OCI-LY1 (cell line): ENCODE measurements around the gene IL12A.

ENCODE experiments used
- H2AFZ ChIP-seq: fragments of 200-600 bp; sonication (generic), shearing (Covaris generic); 2 replicates; pipeline ENCODE4 v1.6.0; 2014; ENCODE audit warnings: antibody characterized with exemption, mild to moderate bottlenecking, low read length
- H3F3A ChIP-seq: fragments of 200-600 bp; sonication (generic), shearing (Covaris generic); 2 replicates; pipeline ENCODE4 v1.6.0; 2014; ENCODE audit warnings: mild to moderate bottlenecking, antibody characterized with exemption, low read length, moderate library complexity; ENCODE audit not compliant: insufficient read depth
- H3K27ac ChIP-seq: fragments of 200-600 bp; sonication (generic); 2 replicates; pipeline ENCODE4 v1.5.1; 2014; ENCODE audit warnings: low read length, mixed run types, mild to moderate bottlenecking, low read depth; ENCODE audit not compliant: poor library complexity, severe bottlenecking
- H3K27me3 ChIP-seq: fragments of 200-600 bp; sonication (generic); 2 replicates; pipeline ENCODE4 v1.6.0; 2014; ENCODE audit warnings: antibody characterized with exemption, mild to moderate bottlenecking, low read length, moderate library complexity; ENCODE audit not compliant: insufficient read depth
- H3K36me3 ChIP-seq: fragments of 200-600 bp; sonication (generic); 2 replicates; pipeline ENCODE4 v1.6.1; 2014; ENCODE audit warnings: mild to moderate bottlenecking, antibody characterized with exemption, low read length, moderate library complexity, mixed read lengths; ENCODE audit not compliant: insufficient read depth
- H3K4me1 ChIP-seq: fragments of 200-600 bp; sonication (generic); 2 replicates; pipeline ENCODE4 v1.5.1; 2014; ENCODE audit warnings: mild to moderate bottlenecking, low read length, moderate library complexity; ENCODE audit not compliant: insufficient read depth, severe bottlenecking
- H3K4me2 ChIP-seq: fragments of 200-600 bp; sonication (generic), shearing (Covaris generic); 2 replicates; pipeline ENCODE4 v1.6.1; 2014; ENCODE audit warnings: low read length
- H3K4me3 ChIP-seq: fragments of 200-600 bp; sonication (generic); 2 replicates; pipeline ENCODE4 v1.5.1; 2014; ENCODE audit warnings: low read length, low read depth, mild to moderate bottlenecking, mixed read lengths; ENCODE audit not compliant: poor library complexity, severe bottlenecking
- H3K79me2 ChIP-seq: fragments of 200-600 bp; shearing (Covaris generic); 2 replicates; pipeline ENCODE4 v1.6.1; 2016; ENCODE audit warnings: mixed run types, low read length, mixed read lengths; ENCODE audit not compliant: insufficient read depth
- H3K9ac ChIP-seq: fragments of 200-600 bp; sonication (generic), shearing (Covaris generic); 2 replicates; pipeline ENCODE4 v1.6.1; 2014; ENCODE audit warnings: mild to moderate bottlenecking, low read length, mixed read lengths
- H3K9me2 ChIP-seq: fragments of 200-600 bp; sonication (generic), shearing (Covaris generic); 2 replicates; pipeline ENCODE4 v1.6.1; 2014; ENCODE audit warnings: low read depth, mild to moderate bottlenecking, low read length, mixed read lengths
- H3K9me3 ChIP-seq: fragments of 200-600 bp; shearing (Covaris generic); 2 replicates; pipeline ENCODE4 v1.6.1; 2014; ENCODE audit warnings: low read length, mixed read lengths
- H4K20me1 ChIP-seq: fragments of 200-600 bp; sonication (generic), shearing (Covaris generic); 2 replicates; pipeline ENCODE4 v1.6.0; 2016; ENCODE audit warnings: mild to moderate bottlenecking, low read length; ENCODE audit not compliant: insufficient read depth
- CTCF ChIP-seq: fragments of 200-600 bp; sonication (generic), shearing (Covaris generic); IDR thresholded peaks from 2 replicates; pipeline ENCODE4 v1.5.1; 2017; ENCODE audit warnings: mild to moderate bottlenecking, antibody characterized with exemption, low read length, moderate library complexity, mixed read lengths
- EZH2 ChIP-seq: fragments of 200-600 bp; sonication (generic), shearing (Covaris generic); IDR thresholded peaks from 2 replicates; pipeline ENCODE4 v1.8.0; 2017; ENCODE audit warnings: borderline replicate concordance, mixed run types, mild to moderate bottlenecking, antibody characterized with exemption, low read length, moderate library complexity, mixed read lengths

IL12A gene

GRCh38 chr3:160035757-160036156 is 47.1 kb downstream of the IL12A start:
- H3K4me2 ChIP-seq, result no peak overlapping the region
- H3K9me2 ChIP-seq, result no peaks in the 10 kb centered on the region
- no peak overlapping the region for H2AFZ ChIP-seq
- H3K27ac ChIP-seq, result no peak overlapping the region
- no peaks in the 10 kb centered on the region for H3K27me3 ChIP-seq
- no peaks in the 10 kb centered on the region for H3F3A ChIP-seq
- no peak overlapping the region for H3K4me3 ChIP-seq
- H3K36me3 ChIP-seq, result no peaks in the 10 kb centered on the region
- no peaks in the 10 kb centered on the region for H3K79me2 ChIP-seq
- H3K9ac ChIP-seq, result no peak overlapping the region
- H4K20me1 ChIP-seq, result no peaks in the 10 kb centered on the region
- no peaks in the 10 kb centered on the region for H3K4me1 ChIP-seq
- no peaks in the 10 kb centered on the region for H3K9me3 ChIP-seq
- TF ChIP-seq CTCF (no peak), EZH2 (no peak)

- no peaks in the 10 kb centered on the region for H3K9me2 ChIP-seq
- no peaks in the 10 kb centered on the region for H3F3A ChIP-seq
- no peak overlapping the region for H2AFZ ChIP-seq
- H3K36me3 ChIP-seq, result no peaks in the 10 kb centered on the region; the same call in 1 of the 2 replicates
- H4K20me1 ChIP-seq, result no peaks in the 10 kb centered on the region
- peaks cover 5% of the 10 kb centered on the region for H3K27me3 ChIP-seq
- H3K4me2 ChIP-seq, result no peak overlapping the region
- H3K4me3 ChIP-seq, result no peak overlapping the region
- H3K9me3 ChIP-seq, result no peaks in the 10 kb centered on the region
- no peak overlapping the region for H3K27ac ChIP-seq
- TF ChIP-seq CTCF (no peak), EZH2 (no peak)
- H3K4me1 ChIP-seq, result no peaks in the 10 kb centered on the region
- no peak overlapping the region for H3K9ac ChIP-seq
- no peaks in the 10 kb centered on the region for H3K79me2 ChIP-seq
These were observed 50.4 kb downstream of the IL12A start for GRCh38 chr3:160038862-160039562.

GRCh38 chr3:160040181-160040580 is 51.5 kb downstream of the IL12A start:
- no peak overlapping the region for H3K4me3 ChIP-seq
- no peaks in the 10 kb centered on the region for H3K79me2 ChIP-seq
- TF ChIP-seq EZH2, result no peak
- TF ChIP-seq CTCF, result no peak
- peaks cover 5% of the 10 kb centered on the region for H3K27me3 ChIP-seq
- no peaks in the 10 kb centered on the region for H3K9me2 ChIP-seq
- H3F3A ChIP-seq, result no peaks in the 10 kb centered on the region
- H3K27ac ChIP-seq, result no peak overlapping the region
- H3K9me3 ChIP-seq, result no peaks in the 10 kb centered on the region
- H3K9ac ChIP-seq, result no peak overlapping the region
- no peaks in the 10 kb centered on the region for H4K20me1 ChIP-seq
- H3K4me2 ChIP-seq, result no peak overlapping the region
- no peaks in the 10 kb centered on the region; the same call in 1 of the 2 replicates for H3K36me3 ChIP-seq
- H3K4me1 ChIP-seq, result no peaks in the 10 kb centered on the region
- H2AFZ ChIP-seq, result no peak overlapping the region
